HG03135 (cell line): ENCODE results near the gene CEBPA.

Source experiments
- ATAC-seq: cut with Tn5 transposase; IDR thresholded peaks from one replicate; pipeline ENCODE4 v1.9.1; 2021; ENCODE audit warnings: mild to moderate bottlenecking, moderate library complexity; ENCODE audit not compliant: unreplicated experiment

CEBPA gene

GRCh38 chr19:33273881-33274662, 28.3 kb downstream of the CEBPA start:
- no peak for ATAC-seq

- ATAC-seq: no peak
These were observed 29.1 kb downstream of the CEBPA start for GRCh38 chr19:33273065-33273736.

GRCh38 chr19:33271246-33272021, 30.9 kb downstream of the CEBPA start:
- no peak for ATAC-seq

GRCh38 chr19:33270769-33271168, 31.6 kb downstream of the CEBPA start:
- ATAC-seq: no peak

GRCh38 chr19:33269016-33269415, 33.3 kb downstream of the CEBPA start:
- ATAC-seq: no peak

- no peak for ATAC-seq
These were observed 34.0 kb downstream of the CEBPA start for GRCh38 chr19:33268162-33268991.

GRCh38 chr19:33267706-33268105, 34.6 kb downstream of the CEBPA start:
- no peak for ATAC-seq

- no peak for ATAC-seq
These were observed 35.3 kb downstream of the CEBPA start for GRCh38 chr19:33266974-33267484.

- no peak for ATAC-seq
These were observed 37.4 kb downstream of the CEBPA start for GRCh38 chr19:33264881-33265445.

- no peak for ATAC-seq
These were observed 38.9 kb downstream of the CEBPA start for GRCh38 chr19:33263325-33264023.

- ATAC-seq: no peak
These were observed 40.7 kb downstream of the CEBPA start for GRCh38 chr19:33261511-33262189.

- no peak for ATAC-seq
These were observed 41.5 kb downstream of the CEBPA start for GRCh38 chr19:33260628-33261418.

- ATAC-seq: no peak
These were observed 42.8 kb downstream of the CEBPA start for GRCh38 chr19:33259539-33259938.

- ATAC-seq: no peak
These were observed 44.5 kb downstream of the CEBPA start for GRCh38 chr19:33257828-33258227.

- no peak for ATAC-seq
These were observed 46.1 kb downstream of the CEBPA start for GRCh38 chr19:33256261-33256660.

- no peak for ATAC-seq
These were observed 46.6 kb downstream of the CEBPA start for GRCh38 chr19:33255781-33256180.

- no peak for ATAC-seq
These were observed 48.0 kb downstream of the CEBPA start for GRCh38 chr19:33254245-33254824.

- ATAC-seq: no peak
These were observed 49.4 kb downstream of the CEBPA start for GRCh38 chr19:33252971-33253370.
